Embryonic facial prominence (tissue), 1 donor: Measurements from ENCODE around the gene NTN1.

Source experiments
- DNase-seq: peaks from one replicate; pipeline ENCODE4 v3.0.0-alpha.2; 2016; ENCODE audit errors: extremely low spot score

Gene NTN1

DNA sequence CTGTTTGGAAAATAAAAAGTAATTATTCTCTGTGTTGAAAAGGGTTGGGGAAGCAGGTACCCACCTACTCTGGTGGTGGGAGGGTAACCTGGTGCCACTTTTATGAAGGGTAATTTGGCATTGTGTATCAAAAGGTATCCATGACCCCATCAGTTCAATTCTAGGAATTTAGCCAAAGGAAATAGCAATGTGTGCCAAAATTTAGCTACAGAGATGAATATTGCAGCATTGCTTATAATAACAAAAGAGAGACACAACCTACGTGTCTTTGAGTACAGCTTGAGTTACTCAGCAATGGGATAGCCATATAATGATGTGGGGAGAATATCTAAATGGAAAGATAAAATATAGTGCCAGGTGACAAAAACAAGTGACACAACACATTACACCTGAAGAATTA is 170.7 kb downstream of the NTN1 start:
- DNase-seq, result no peak

DNA sequence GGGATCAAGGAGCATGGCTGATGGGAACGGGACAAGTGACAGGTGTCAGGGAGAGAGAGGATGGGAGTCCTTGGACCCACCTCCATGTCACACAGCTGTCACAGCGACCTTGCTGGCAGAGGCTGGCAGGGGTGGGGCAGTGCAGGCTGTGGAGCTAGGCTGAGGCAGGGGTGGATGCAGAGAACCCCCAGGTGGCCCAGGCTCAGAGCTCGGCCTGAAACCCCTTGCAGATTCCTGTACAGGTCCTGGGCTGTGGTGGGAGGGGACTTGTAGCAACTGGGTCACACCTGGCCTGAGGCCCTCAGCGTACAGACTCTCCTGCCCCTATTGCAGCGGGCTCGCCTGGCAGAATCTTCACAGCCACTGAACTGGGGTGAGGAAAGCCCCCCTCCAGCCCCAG is 174.1 kb downstream of the NTN1 start:
- no peak for DNase-seq

DNA sequence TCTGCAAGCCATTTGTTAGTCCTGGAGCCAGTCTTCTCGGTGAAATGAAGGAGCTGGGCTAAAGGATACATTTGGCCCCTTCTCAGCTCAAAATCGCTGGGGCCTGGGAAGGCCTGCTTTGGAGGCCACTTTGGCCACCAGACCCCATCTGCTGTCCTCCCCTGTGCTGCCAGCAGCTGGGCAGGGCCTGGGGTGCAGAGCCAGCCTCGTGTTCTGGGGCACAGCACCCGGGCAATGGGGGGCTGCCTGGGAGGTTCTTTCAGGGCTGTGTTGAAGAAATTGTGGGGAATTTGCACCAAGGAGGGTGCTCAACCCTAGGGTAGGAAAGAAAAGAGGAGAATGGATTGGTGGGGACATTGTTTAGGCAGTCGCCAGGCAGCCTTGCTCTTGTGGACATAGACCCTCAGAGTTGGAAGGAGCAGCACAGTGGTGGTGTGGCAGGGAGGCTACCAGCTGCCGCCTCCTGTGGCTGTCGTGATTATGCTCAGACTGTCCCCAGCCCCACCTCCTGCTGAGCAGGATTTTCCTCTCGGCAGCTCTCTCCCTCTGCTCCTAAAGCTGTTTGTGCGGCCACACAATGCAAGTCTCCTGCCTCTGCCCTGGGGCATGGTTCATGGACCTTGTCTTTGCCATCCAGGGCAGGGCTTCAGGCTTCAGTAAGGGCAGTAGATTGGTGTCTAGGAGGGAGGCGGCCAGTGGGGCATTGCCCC is 174.8 kb downstream of the NTN1 start:
- no peak for DNase-seq

DNA sequence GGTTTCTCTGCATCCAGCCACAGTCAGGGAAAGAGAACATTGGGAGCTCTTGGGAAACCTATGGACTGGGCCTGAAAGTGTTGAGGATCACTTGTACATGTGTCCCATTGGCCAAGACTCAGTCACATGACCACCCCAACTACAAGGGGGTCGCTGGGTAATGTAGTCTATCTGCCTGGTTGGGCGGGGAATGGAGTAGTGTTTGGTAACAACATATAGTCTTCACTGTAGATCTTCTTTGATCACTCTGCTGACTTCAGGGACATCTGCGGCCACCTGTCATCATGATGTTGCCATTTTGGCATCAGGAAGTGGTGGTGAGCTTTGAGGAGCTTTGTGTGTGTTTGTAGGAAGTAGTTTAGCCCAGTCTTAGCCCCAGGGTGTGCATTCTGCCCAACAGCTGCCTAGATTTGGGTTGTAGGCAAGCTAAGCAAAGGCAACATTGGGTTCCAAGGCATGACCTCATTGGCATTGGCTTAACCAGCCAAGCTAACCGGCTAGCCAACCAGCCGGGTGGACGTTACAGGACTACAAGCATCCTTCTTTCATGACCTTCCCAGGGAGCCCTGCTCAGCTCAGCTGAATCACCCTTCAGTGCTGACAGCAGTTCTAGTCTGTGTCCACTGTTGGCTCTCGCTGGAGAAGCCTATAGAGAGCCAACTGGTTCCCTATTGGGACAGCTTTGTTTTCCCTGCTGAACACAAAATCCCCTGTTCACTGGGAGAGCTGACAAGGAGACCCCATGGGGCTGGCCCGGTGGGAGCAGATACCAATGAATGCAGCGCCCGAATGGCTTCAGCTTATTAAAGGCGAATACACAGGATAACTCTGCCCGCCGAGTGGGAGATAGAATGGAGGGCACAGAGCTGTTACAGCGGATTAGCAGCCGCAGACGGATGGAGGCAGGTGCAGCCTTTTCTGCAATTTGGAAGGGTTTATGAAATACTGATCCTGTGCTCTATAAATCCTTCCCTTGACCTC is 178.6 kb downstream of the NTN1 start:
- no peak for DNase-seq

DNA sequence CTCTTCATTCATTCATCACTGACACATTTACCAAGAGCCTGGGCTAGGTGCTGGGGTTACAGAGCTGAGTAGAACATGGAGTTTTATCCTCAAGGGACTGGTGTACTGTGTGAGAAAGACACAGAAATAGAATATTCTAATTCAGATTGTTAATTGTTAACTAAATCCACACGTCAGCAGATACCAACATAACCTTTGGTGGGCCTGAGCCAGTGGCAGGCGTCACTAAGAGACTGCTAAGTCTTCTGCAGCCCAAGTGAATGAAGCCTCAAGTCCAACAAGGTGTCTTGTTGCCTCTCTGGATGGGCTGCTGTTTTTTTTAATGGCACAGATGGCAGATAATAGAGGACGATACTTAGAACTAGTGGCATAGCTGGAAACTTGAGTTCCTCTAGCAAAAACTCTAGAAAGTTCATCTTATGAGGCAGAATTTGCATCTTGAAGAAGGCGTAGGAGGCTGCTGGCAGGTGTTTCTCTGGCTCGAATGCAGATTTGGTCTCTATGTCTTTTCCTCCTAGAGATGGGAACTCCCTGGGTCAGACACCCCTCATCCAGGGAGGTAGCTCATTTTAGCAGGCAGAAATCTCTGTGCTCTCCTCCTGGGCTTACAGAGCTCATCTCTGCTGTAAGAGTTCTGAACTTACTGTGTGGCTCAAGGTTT is 179.5 kb downstream of the NTN1 start:
- no peak for DNase-seq

DNA sequence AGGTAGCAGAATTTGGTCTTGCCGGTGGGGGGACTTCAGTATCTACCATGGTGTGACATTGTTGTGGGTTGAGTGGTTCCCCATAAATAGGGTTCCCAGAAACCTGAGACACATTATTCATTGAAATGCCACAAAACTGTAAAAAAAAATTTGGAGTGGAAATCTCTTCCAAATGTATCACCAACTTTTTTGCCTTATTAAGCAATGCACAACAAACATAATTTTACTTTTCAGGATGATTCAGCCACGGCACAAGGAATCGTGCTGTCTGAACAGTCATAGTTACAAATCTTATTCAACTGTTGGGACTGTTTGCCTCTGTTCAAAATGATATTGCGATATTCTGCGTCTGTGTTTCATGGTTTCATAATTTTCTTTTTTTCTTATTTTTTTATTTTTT is 181.2 kb downstream of the NTN1 start:
- DNase-seq, result no peak

DNA sequence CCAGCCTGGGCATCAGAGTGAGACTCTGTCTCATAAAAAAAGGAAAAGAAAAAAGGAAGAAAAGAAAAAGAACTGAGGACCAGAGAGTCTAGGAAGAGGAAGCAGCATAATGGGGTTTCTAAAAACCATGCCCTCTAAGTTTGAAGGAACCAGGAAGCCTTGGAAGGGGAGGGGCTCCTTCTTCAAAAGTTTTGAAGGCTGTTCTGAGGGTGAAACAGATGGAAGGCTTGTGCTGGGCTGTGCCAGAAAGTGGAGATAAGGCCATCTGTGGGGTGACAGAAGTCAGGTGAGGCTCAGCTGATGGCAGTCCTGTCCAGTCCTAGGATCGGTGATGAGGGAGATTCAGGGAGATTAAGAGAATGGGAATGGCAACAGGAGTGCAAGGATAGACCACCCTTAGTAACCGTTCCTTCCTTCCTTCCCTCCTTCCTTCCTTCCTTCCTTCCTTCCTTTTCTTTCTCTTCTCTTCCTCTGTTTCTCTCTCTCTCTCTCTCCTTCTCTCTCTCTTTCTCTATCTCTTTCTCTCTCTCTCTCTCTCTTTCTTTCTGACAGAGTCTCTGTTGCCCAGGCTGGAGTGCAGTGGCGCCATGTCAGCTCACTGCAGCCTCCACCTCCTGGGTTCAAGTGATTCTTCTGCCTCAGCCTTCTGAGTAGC is 182.6 kb downstream of the NTN1 start:
- DNase-seq, result no peak

DNA sequence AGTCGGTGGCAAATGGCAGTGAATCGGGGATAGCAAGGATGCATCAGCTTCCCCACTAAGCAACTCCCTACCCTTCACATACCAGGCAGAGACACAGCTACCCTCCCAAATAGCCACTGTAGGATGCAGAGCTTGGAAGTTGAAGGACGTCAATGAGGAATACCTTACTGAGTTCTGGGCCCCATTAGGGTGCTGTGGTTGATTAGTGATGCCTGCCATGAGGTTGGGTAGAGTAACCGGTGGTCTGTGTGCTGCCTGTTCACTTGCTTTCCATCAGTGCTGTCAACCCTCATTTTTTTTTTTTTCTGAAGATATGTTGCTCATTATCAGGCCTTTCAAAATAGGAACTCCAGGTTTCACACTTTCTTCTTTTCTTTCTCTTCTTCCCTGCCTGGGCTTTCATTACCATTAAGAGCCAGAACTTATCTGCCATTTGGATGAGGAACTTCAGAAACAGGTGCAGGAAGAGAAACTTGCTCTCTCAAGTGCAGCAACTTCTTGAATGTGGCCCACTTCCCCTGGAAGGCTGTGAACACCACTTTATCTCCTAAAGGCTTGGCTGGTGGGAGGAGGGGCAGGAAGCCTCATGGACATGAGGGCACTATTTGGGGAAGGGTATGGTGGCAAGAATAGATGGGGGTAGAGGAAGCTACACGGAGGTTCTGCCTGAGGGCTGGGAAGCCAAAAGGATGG is 183.5 kb downstream of the NTN1 start:
- DNase-seq, result no peak

DNA sequence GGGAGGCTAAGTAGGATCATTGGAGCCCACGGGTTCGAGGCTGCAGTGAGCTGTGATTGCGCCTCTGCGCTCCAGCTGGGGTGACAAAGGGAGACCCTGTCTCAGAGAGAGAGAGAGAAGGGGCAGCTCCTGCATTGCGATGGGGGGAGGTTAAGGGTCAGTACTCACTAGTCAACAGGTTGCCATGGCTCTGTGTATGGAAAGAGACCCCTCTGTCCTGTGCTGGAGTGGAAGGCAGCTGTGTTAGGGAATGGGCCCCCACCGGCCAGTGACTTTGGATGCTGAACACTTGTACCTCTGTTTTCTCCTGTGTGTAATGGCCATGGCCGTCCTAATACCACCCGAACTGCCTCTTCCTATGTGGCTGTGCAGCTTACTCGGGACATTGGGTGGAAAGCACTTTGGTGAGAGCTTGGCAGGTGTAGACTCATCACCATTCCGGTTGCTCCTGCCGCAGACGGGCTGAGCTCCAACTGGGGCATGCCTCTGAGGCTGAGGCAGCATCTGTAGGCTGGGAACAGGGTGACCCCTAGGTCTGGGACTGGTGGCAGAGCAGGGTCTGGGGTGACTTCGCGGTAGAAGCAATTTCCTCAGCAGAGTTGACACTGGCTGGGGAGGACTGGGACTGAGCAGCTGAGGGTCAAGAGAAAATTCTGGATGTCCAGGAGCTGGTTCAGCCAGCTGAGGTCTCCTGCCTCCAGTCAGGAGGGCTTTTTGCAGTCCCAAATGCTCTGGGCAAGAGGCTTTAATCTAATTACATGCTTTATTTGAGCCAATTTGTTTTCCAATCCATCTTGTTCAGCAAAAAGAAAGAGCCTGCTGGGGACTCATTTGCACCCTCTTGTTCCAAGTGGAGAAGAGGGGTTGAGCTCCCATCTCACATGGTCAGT is 184.5 kb downstream of the NTN1 start:
- DNase-seq, result no peak

DNA sequence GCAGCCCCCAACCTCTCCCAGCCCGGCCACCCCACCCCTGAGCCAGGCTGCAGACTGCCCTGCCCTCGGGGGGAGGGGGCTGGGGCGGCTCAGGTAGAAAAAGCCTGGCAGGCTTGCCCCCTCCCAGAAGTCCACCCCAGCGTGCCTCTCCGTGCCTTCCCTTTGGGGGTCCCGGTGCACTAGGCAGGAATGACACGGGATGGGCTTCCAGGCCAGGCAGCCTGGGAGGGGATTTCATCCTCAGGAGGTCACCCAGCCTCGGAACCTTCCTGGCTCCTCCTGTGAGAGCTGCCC is 185.0 kb downstream of the NTN1 start:
- no peak for DNase-seq

DNA sequence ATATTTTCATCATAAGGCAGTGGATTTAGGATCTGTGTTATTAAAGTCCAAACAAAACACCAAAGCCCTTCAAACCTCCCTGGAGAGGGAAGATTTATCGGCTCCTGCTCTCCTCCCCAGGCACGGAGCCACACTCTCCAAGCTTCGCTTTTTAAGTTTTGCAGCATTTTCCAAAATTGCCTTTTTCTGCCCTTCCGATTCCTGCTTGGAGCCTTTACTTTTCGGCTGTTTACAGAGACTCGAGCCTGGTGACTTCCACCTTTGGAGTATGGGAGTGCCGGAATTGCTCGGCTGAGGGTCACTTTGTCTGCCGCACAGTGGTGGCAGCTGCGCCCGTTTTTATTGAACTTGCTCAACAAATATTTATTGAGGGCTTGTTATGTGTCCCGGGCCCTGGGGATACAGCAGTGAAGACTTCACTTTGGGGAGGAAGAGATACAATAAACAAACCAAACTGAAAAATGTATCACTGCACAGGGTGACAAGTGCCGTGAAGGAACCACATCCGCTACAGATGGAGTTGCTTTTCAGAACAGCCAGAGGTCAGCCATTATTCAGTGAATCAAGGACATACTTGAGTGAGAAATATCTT is 185.5 kb downstream of the NTN1 start:
- no peak for DNase-seq

DNA sequence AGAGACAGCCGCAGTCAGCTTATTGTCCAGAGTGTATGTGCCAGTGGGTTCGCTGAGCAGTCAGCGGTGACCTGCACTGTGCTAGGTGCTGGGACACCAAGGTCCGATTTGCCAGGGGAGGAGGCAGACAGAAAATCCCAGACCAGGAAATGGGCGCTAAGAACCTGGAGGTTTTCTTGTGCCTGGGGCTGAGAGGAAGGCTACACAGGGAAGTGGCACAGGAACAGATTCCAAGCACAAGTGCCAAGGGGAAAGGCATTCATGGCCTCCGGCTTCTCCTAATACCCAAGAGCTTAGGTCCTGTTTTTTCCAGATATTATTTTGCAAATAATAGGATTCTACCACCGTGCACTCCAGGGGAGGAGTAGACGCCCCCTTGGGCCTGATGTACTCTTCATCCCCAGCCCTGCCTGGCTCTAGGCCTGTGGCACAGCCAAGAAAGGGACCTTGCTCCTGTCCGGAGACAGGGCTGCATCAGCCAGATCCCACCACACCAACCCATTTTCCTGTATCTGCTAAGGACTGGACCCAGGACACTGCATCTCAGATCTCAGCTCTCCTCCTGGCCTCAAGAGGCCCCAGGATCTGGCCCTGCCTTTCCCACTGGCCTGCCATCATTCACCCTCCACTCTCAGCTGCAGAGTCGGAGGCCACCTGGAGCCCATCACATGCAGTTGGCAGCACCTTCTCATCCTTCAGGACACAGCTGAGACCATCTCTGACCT is 187.2 kb downstream of the NTN1 start:
- no peak for DNase-seq

DNA sequence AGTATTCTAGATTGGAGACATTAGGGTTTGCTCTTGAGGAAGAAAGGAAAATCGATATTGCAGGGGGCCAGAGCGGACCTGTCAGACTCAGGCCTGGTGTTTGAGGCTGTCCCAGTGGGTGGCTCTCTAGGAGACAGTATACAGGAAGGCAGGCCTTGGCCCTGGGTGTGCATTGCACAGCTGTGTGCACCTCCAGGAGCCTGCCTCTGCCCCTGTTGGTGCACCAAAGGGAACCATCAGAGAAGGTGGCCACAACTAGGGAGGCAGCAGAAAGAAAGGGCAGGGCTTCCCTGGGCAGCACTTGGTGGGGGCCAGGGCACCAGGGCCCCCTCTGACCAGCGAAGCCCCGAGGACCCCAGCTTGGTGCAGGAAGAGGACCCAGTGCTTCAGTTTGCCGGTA is 188.0 kb downstream of the NTN1 start:
- no peak for DNase-seq

DNA sequence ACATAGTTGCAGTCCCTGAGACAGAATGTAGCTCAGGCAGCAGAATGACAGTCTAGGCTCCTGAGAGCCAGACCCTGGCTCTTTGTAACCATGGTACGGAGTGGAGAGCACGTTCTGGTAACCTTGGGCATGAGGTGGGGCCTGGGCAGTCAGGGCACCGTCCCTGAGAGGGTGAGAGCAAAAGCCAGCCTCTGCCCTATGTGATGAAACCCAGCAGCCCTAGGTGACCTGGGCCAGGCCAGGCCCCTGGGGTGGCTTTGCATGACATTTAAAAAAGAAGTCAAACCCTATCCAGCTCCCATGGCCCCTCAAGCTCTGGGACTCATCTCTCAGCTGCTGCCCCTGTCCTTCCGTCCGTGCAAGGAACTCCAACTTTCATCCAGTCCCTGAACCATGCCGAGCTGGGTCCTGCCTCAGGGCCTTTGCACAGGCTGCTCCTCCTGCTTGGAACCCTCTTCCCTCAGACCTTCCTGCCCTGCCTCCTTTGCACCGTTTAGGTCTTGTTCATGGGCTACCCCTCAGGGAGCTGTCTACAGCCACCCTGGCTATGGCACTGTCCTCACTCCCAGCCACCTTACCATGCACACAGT is 188.6 kb downstream of the NTN1 start:
- no peak for DNase-seq

DNA sequence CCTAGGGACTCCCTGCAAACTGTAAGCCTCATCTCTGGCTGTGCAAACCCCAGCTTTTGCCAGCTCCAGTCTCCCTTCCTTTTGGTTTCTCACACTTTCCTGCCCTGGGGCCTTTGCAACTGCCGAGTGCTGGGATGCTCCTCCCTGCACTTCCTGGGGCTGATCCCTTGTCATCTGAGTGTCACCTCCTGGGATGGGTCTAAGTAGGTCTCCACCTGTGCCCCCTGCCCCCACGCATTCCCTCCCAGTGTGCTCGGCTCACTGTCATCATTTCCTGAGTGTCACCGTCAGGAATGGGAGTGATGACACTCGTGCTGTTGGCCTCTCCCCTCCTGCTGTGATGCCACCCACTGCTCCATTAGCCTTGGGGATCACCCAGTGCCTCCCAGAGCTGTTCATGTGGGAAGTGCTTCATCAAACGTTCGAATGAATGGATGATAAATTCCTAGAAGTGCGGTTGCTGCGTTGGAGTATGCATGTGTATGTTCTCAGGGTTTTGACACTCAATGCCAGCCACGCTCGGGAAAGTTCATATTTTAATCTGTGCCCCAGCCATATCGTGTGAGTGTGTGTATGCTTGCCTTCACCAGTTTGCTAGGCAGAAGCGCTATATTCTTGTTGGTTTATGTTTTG is 189.9 kb downstream of the NTN1 start:
- no peak for DNase-seq

DNA sequence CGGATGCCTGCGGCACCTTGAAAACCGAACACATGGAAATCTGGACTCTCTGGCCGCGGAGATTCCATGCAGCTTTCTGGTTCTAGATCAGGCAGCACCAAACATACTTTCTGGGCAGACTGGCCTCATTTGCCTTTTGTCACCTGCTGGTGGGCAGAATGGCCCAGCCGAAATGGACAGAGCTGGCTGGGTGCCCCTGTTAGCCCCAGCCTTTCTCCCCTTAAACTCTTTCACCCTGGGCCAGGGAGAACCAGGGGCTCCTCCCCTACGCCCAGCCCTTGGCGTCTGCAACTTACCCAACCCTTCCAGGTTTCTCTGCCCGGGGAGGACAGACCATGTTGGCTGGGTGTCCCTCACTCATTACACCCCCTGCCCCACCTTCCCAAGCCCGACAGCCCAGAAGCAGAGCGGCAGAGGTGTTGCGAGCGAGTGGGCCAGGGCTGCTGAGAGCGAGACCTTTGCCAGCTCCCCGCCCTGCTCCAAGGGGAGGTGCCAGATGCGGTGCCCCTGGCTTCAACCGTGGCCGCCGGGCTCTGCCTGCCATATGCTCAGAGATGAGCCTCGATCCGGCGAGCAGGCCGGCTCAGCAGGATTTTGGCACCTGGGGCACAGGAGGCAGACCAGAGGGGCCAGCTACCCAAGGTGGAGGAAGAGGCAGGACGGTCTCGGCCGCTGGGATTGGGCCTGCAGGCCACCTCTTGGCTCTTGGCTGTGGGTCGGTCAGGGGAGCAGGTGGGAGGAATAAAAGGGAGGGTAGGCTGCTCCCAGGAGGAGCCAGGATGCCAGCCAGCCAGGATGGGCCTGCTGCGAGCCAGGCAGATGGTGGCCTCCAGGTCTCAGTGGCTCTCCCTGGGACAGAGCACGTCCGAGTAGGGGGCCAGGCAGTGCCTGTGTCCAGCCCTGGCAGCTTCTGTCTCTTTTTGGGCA is 191.3 kb downstream of the NTN1 start:
- no peak for DNase-seq

DNA sequence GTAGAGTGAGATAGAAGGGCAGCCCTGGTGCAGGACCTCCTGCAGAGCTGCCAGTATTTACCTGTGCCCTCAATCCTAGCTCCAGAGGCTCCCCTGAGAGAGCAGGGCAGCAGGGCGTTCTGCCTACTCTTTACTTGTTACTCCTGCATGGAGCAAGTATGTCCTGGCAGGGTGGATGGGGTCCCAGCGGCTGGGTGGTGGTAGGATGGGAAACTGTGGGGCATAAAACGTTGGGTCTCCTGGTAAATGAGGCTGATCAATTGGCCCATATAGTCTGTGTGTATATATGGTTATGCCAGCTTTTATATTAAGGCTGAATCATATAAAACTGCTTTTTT is 192.0 kb downstream of the NTN1 start:
- no peak for DNase-seq

DNA sequence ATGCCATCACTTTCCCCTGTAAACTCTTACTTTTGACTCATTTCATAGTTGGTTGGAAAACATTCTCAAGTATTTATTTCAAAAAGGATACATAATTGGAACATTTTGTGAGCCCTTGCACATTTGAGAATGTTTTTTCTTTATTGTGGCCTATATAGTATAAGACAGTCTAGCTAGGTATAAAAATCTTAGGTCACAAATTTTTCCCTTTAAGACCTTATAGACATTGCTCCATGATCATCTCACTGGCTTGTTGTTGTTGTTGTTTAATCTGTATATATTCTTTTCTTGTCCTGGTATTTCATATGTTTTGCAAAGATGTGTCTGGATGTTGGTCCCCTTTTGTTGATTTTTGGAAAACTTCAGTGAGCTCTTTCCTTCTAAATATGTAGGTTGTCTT is 194.2 kb downstream of the NTN1 start:
- no peak for DNase-seq
